ACC112 (cell line): ENCODE data around the gene AGAP5.
"Not testable (repeated sequence)": the region's sequence is repeated elsewhere in the genome, so short reads cannot be mapped to it uniquely, and the experiment has no call there.

Source experiments
- H2AFZ ChIP-seq: fragments of 200-600 bp; sonication (generic); one replicate; pipeline ENCODE4 v1.6.0; 2017; ENCODE audit warnings: antibody characterized with exemption, low read length; ENCODE audit not compliant: unreplicated experiment
- H3K27ac ChIP-seq: fragments of 200-600 bp; sonication (generic); 2 replicates; pipeline ENCODE4 v1.5.1; 2014; ENCODE audit warnings: low read depth, mild to moderate bottlenecking, antibody characterized with exemption, low read length, moderate library complexity
- H3K27me3 ChIP-seq: fragments of 200-600 bp; sonication (generic); 2 replicates; pipeline ENCODE4 v1.6.1; 2014; ENCODE audit warnings: mild to moderate bottlenecking, antibody characterized with exemption, low read length, moderate library complexity, mixed read lengths; ENCODE audit not compliant: insufficient read depth
- H3K36me3 ChIP-seq: fragments of 200-600 bp; sonication (generic); 2 replicates; pipeline ENCODE4 v1.6.1; 2016; ENCODE audit warnings: mild to moderate bottlenecking, antibody characterized with exemption, low read length, moderate library complexity, mixed read lengths; ENCODE audit not compliant: insufficient read depth
- H3K4me1 ChIP-seq: fragments of 200-600 bp; sonication (generic); one replicate; pipeline ENCODE4 v1.6.1; 2016; ENCODE audit warnings: low read length, mixed read lengths; ENCODE audit not compliant: insufficient read depth, unreplicated experiment, control insufficient read depth
- H3K4me3 ChIP-seq: fragments of 200-600 bp; sonication (generic); 2 replicates; pipeline ENCODE4 v1.5.1; 2014; ENCODE audit warnings: mild to moderate bottlenecking, low read depth, low read length
- H3K79me2 ChIP-seq: fragments of 200-600 bp; sonication (generic); one replicate; pipeline ENCODE4 v1.6.0; 2016; ENCODE audit warnings: low read length; ENCODE audit not compliant: control insufficient read depth, unreplicated experiment, insufficient read depth

Gene AGAP5

GRCh38 chr10:73697675-73698159 is at the start of gene AGAP5:
Gene AGAP5, minus strand, starts transcription at chr10:73698109. Its CDS starts 354 bp downstream, at chr10:73697755.
- not testable (repeated sequence) for H3K4me3 ChIP-seq, H3K36me3 ChIP-seq, H3K27me3 ChIP-seq

DNA sequence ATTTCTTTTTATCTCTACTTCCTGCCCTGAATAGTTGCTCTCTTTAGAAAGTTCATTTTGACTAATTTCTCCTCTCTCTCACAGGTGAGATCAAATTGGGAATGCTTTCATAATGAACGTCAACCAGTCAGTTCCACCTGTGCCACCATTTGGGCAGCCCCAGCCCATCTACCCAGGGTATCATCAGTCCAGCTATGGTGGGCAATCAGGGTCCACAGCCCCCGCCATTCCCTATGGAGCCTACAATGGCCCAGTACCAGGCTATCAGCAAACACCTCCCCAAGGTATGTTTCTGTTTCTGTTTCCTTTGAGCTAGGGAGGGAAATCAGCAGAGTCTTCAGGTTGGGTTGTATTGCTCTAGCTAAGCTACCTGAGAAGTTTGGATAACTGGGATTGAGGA is 48.8 kb upstream of the AGAP5 start:
- H3K4me1 ChIP-seq: peaks cover 21% of the 10 kb centered on the region
- H3K36me3 ChIP-seq: peaks cover 20% of the 10 kb centered on the region
- no peak overlapping the region for H2AFZ ChIP-seq
- no peak overlapping the region for H3K4me3 ChIP-seq
- no peak overlapping the region for H3K27ac ChIP-seq
- no peaks in the 10 kb centered on the region for H3K27me3 ChIP-seq
- peaks cover 62% of the 10 kb centered on the region for H3K79me2 ChIP-seq

More at GRCh38 chr10:73697675-73698159, at the start of gene AGAP5:
- not testable (repeated sequence) for H3K27ac ChIP-seq, H3K4me1 ChIP-seq, H3K79me2 ChIP-seq, H2AFZ ChIP-seq

DNA sequence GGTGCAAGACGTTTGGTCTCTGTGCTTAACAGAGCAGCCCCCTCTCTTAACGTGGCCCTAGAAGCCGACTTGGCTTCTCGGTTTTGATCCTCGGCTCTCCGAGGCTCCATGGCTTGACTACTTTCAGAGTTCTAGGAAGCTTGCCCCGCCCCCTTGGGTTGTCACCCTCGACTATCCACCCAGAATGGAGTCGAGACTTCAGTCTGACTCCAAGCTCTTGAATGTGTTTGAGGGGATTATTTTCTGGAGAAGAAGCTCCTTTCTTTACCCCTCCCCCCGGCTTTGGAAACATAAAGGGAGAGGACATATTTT is 46.7 kb upstream of the AGAP5 start:
- H3K27ac ChIP-seq: peak overlapping the region; percentile 84
- peaks cover 23% of the 10 kb centered on the region for H3K4me1 ChIP-seq
- H2AFZ ChIP-seq: peak overlapping the region; percentile 55
- no peaks in the 10 kb centered on the region for H3K27me3 ChIP-seq
- peaks cover 8% of the 10 kb centered on the region for H3K36me3 ChIP-seq
- H3K79me2 ChIP-seq: peaks cover 49% of the 10 kb centered on the region
- H3K4me3 ChIP-seq: peak overlapping the region; percentile 89

GRCh38 chr10:73743905-73744663 is 46.2 kb upstream of the AGAP5 start, which contains the start of gene SEC24C:
Gene SEC24C, plus strand, starts transcription at chr10:73744372. Its CDS starts 2,461 bp downstream, at chr10:73746833.
- H2AFZ ChIP-seq: peak within 1 kb of the TSS; percentile 55

DNA sequence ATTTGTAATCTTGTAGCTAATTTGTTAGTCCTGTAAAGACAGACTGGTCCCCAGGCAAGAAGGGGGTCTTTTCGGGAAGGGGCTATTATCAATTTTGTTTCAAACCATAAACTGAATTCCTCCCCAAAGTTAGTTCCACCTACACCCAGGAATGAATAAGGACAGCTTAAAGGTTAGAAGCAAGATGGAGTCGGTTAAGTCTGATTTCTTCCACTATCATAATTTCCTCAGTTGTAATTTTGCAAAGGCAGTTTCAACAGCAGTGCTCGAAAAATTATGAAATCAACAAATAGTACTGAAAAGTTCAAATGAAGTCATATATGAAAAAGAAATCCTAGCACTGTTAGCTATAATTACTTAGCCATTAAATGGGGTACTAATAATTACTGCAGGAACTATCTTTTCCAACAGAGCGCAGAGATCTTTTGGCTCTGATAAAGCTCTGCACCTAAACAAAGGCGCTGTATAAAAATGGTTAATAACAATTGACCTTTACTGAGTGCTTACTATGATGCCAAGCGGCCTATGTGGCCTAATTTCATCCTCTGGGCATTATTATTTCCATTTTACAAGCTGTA is 45.5 kb upstream of the AGAP5 start:
- Histone ChIP-seq H3K27me3 (no peaks in the 10 kb centered on the region), H3K4me1 (peaks cover 23% of the 10 kb centered on the region), H3K79me2 (peaks cover 43% of the 10 kb centered on the region), H3K36me3 (peaks cover 4% of the 10 kb centered on the region; the same call in 1 of the 2 replicates), H3K27ac (peak overlapping the region; percentile 84), H3K4me3 (peak overlapping the region; percentile 89), H2AFZ (peak overlapping the region; percentile 55)

More at GRCh38 chr10:73743905-73744663, 46.2 kb upstream of the AGAP5 start, which contains the start of gene SEC24C:
- Histone ChIP-seq H3K27me3 (no peaks in the 10 kb centered on the region), H3K4me1 (peaks cover 23% of the 10 kb centered on the region), H3K36me3 (peaks cover 6% of the 10 kb centered on the region), H3K27ac (peak within 1 kb of the TSS; percentile 84), H3K79me2 (peaks cover 46% of the 10 kb centered on the region), H3K4me3 (peak within 1 kb of the TSS; percentile 89)

- Histone ChIP-seq H3K36me3 (peaks cover 4% of the 10 kb centered on the region; the same call in 1 of the 2 replicates), H2AFZ (no peak overlapping the region), H3K27ac (no peak overlapping the region), H3K79me2 (peaks cover 40% of the 10 kb centered on the region), H3K4me1 (peaks cover 23% of the 10 kb centered on the region), H3K4me3 (no peak overlapping the region), H3K27me3 (no peaks in the 10 kb centered on the region)
Measured at GRCh38 chr10:73742454-73742734, 44.5 kb upstream of the AGAP5 start.

GRCh38 chr10:73740501-73741254 is 42.8 kb upstream of the AGAP5 start:
- not testable (repeated sequence) for H3K36me3 ChIP-seq, H3K27me3 ChIP-seq, H3K4me3 ChIP-seq, H3K27ac ChIP-seq, H2AFZ ChIP-seq
- Histone ChIP-seq H3K79me2 (peaks cover 30% of the 10 kb centered on the region), H3K4me1 (peaks cover 19% of the 10 kb centered on the region)

GRCh38 chr10:73734796-73735305 is 36.9 kb upstream of the AGAP5 start:
- Histone ChIP-seq H3K4me3 (no peak overlapping the region), H3K79me2 (peaks cover 32% of the 10 kb centered on the region), H3K27ac (no peak overlapping the region), H2AFZ (no peak overlapping the region), H3K27me3 (no peaks in the 10 kb centered on the region), H3K4me1 (peaks cover 4% of the 10 kb centered on the region), H3K36me3 (no peaks in the 10 kb centered on the region)

DNA sequence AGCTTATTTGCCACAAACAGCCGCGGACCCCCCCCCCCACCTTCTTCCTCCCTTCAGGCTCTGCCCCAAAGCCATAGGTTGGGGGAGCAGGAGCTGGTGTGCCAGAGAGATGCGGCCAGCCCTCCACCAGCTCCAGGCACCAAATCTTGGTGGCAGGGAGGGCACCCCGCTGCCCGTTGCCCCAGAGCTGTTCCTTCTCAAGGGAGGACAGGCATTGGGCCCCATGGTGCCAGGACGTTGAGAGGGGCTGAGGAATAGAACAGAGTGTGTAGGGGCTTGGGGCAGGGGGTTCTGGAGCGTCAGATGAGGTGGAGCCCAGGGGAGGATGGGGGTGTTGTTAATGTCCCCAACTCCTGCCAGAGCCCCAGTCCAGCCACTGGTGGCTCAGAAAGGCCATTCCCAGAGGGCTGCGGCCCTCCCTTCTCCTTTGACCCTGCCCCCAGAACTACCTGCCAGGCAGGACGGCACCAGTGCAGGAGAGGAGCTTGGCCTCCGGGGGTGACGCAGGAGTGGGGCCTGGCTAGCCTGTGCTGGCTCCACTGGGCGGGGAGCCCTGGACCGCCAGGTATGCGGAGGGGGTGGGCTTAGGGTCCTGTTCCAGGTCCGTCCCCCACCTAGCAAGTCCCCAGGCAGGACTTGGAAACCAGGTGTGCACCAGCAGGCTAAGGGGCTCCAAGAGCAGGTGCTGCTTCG is 36.3 kb upstream of the AGAP5 start:
- peaks cover 32% of the 10 kb centered on the region for H3K79me2 ChIP-seq

GRCh38 chr10:73732931-73733623 is 35.2 kb upstream of the AGAP5 start:
- H3K36me3 ChIP-seq: no peaks in the 10 kb centered on the region

More for the DNA sequence above, 36.3 kb upstream of the AGAP5 start:
- H3K36me3 ChIP-seq: no peaks in the 10 kb centered on the region
- no peak overlapping the region for H2AFZ ChIP-seq
- H3K27ac ChIP-seq: no peak overlapping the region
- no peak overlapping the region for H3K4me3 ChIP-seq
- H3K4me1 ChIP-seq: peaks cover 4% of the 10 kb centered on the region
- no peaks in the 10 kb centered on the region for H3K27me3 ChIP-seq

More at GRCh38 chr10:73732931-73733623, 35.2 kb upstream of the AGAP5 start:
- Histone ChIP-seq H3K79me2 (peaks cover 34% of the 10 kb centered on the region), H3K27me3 (no peaks in the 10 kb centered on the region), H3K4me3 (no peak overlapping the region), H3K27ac (no peak overlapping the region), H2AFZ (no peak overlapping the region), H3K4me1 (peaks cover 4% of the 10 kb centered on the region)
